HepG2 (cell line): Measurements from ENCODE around the gene CREB3. TPM values are rescaled to one million over a fixed set of nuclear protein-coding genes. Genes with fewer than 3 reads are reported as not detected.

ENCODE experiments used
- ASH2L ChIP-seq: fragments of 300-600, 200-600 bp; sonication (generic); IDR thresholded peaks from 2 replicates; pipeline ENCODE4 v1.7.0; 2017; ENCODE audit warnings: low read depth, mild to moderate bottlenecking, moderate library complexity, mixed read lengths, low read length; ENCODE audit not compliant: insufficient read length
- BRD4 ChIP-seq: sonication (generic); formaldehyde crosslinking; IDR thresholded peaks from 2 replicates; pipeline ENCODE4 v1.4.0; 2020; ENCODE audit warnings: missing genetic modification reagents
- CCDC6 ChIP-seq: sonication (generic); formaldehyde crosslinking; IDR thresholded peaks from 2 replicates; pipeline ENCODE4 v1.8.1; 2022; ENCODE audit warnings: mild to moderate bottlenecking, missing genetic modification reagents, moderate library complexity
- MBNL3 ChIP-seq: fragments of 250-450 bp; sonication (Bioruptor Pico); conservative IDR thresholded peaks from 2 replicates; pipeline ENCODE4 v1.8.0; 2022; ENCODE audit warnings: mild to moderate bottlenecking, inconsistent platforms
- MTA3 ChIP-seq: sonication (generic); formaldehyde crosslinking; IDR thresholded peaks from 2 replicates; pipeline ENCODE4 v1.4.0; 2020; ENCODE audit warnings: missing genetic modification reagents
- ZNF598 ChIP-seq: sonication (generic); formaldehyde crosslinking; IDR thresholded peaks from 2 replicates; pipeline ENCODE4 v1.5.1; 2020; ENCODE audit warnings: mild to moderate bottlenecking, missing genetic modification reagents, borderline replicate concordance
- polyA plus RNA-seq, 8 experiments: library from polyadenylated mRNA; depleted of rRNA in 3 of 8; stranded (reverse) in 7 of 8; unstranded in 1 of 8; fragments of >200 nt; fragmentation: Illumina TruSeq in 4 of 8; extraction: Trizol in 4 of 8; gene quantifications; 2 replicates each; pipeline versions ENCODE4 v1.2.1 to v1.2.3, GENCODE V29; 2011 to 2016; ENCODE audit warnings: low read depth in 4 of 8, missing spikeins in 1 of 8, mixed read lengths in 1 of 8; ENCODE audit not compliant: insufficient read depth in 1 of 8
- total RNA-seq, 5 experiments: library from RNA; depleted of rRNA; stranded (reverse); fragments of >200 nt; fragmentation: Illumina TruSeq; extraction: Trizol; gene quantifications; 2 replicates each; pipeline ENCODE4 v1.2.3, GENCODE V29; 2016; ENCODE audit warnings: low read depth in 1 of 5
- TF ChIP-seq, protein P1 (sequence below): sonication (generic); formaldehyde crosslinking; IDR thresholded peaks from 2 replicates; pipeline ENCODE4 v1.4.0; 2020; ENCODE audit warnings: missing genetic modification reagents
- TF ChIP-seq, protein P2 (sequence below): sonication (generic); formaldehyde crosslinking; IDR thresholded peaks from 2 replicates; pipeline ENCODE4 v1.4.0; 2020; ENCODE audit warnings: missing genetic modification reagents
- TF ChIP-seq, protein P3 (sequence below): sonication (generic); formaldehyde crosslinking; IDR thresholded peaks from 2 replicates; pipeline ENCODE4 v1.9.0; 2021; ENCODE audit warnings: mild to moderate bottlenecking, missing genetic modification reagents
- TF ChIP-seq, protein P4 (sequence below): sonication (generic); formaldehyde crosslinking; IDR thresholded peaks from 2 replicates; pipeline ENCODE4 v1.4.0; 2020; ENCODE audit warnings: missing genetic modification reagents, borderline replicate concordance

Gene CREB3
- total and polyA plus RNA-seq, 2 of the 13 experiments (the other 11 are each of a cell fraction or from before 2014, with no cell fraction given): 11.1 to 34.2 TPM

DNA sequence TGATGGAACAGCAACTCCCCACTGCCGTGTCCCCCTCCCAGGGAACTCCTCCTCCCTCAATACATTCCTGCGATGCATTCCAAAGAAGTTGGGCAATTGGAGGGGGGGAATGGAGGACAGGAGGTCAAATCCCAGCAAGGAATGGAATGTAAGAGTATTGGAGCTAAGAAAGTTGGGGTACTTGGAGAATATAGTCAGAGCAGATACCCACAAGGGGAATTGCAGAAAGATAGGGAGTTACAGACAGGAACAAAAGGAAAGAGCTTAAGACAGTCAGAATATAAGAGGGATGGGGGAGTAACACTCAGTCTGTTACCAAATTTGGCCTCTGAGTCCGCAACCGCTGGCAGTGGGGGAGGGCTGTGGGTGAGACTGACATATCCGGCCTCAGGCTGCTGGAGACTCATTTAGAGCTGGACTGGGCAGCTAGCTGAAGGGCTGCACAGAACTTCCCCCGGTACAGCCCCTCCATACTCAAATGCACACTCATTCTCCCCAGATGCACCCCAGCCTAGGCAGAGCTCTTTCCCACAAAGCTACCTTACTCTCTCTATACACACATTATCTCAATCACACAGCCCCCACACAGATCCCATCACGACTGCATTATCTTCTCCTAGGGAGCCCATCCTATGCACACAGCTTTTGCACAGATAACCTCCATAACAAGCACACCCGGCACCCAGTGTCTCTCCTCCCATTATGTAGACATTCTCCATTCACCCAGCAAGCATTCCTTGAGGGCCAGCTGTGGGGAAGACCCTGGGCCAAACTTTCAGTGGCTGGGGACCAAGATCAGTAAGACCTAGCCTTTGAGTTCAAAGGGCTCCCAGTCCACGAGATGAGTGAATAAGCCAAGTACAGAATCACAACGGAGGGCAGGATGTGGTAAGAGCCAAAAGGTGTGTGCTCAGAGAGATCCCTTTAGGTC lies 4.2 kb upstream of the CREB3 start (continued):
- TF ChIP-seq, protein P1, sequence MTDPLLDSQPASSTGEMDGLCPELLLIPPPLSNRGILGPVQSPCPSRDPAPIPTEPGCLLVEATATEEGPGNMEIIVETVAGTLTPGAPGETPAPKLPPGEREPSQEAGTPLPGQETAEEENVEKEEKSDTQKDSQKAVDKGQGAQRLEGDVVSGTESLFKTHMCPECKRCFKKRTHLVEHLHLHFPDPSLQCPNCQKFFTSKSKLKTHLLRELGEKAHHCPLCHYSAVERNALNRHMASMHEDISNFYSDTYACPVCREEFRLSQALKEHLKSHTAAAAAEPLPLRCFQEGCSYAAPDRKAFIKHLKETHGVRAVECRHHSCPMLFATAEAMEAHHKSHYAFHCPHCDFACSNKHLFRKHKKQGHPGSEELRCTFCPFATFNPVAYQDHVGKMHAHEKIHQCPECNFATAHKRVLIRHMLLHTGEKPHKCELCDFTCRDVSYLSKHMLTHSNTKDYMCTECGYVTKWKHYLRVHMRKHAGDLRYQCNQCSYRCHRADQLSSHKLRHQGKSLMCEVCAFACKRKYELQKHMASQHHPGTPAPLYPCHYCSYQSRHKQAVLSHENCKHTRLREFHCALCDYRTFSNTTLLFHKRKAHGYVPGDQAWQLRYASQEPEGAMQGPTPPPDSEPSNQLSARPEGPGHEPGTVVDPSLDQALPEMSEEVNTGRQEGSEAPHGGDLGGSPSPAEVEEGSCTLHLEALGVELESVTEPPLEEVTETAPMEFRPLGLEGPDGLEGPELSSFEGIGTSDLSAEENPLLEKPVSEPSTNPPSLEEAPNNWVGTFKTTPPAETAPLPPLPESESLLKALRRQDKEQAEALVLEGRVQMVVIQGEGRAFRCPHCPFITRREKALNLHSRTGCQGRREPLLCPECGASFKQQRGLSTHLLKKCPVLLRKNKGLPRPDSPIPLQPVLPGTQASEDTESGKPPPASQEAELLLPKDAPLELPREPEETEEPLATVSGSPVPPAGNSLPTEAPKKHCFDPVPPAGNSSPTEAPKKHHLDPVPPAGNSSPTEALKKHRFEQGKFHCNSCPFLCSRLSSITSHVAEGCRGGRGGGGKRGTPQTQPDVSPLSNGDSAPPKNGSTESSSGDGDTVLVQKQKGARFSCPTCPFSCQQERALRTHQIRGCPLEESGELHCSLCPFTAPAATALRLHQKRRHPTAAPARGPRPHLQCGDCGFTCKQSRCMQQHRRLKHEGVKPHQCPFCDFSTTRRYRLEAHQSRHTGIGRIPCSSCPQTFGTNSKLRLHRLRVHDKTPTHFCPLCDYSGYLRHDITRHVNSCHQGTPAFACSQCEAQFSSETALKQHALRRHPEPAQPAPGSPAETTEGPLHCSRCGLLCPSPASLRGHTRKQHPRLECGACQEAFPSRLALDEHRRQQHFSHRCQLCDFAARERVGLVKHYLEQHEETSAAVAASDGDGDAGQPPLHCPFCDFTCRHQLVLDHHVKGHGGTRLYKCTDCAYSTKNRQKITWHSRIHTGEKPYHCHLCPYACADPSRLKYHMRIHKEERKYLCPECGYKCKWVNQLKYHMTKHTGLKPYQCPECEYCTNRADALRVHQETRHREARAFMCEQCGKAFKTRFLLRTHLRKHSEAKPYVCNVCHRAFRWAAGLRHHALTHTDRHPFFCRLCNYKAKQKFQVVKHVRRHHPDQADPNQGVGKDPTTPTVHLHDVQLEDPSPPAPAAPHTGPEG (CRISPR knock-in tag): no peak
- TF ChIP-seq MBNL3 (CRISPR knock-in tag) (no peak), ASH2L (peak; percentile 21), BRD4 (CRISPR knock-in tag) (no peak), MTA3 (CRISPR knock-in tag) (no peak), ZNF598 (CRISPR knock-in tag) (no peak), CCDC6 (no peak)
- TF ChIP-seq, protein P2, sequence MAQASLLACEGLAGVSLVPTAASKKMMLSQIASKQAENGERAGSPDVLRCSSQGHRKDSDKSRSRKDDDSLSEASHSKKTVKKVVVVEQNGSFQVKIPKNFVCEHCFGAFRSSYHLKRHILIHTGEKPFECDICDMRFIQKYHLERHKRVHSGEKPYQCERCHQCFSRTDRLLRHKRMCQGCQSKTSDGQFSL: peak; percentile 95
- TF ChIP-seq, protein P3, sequence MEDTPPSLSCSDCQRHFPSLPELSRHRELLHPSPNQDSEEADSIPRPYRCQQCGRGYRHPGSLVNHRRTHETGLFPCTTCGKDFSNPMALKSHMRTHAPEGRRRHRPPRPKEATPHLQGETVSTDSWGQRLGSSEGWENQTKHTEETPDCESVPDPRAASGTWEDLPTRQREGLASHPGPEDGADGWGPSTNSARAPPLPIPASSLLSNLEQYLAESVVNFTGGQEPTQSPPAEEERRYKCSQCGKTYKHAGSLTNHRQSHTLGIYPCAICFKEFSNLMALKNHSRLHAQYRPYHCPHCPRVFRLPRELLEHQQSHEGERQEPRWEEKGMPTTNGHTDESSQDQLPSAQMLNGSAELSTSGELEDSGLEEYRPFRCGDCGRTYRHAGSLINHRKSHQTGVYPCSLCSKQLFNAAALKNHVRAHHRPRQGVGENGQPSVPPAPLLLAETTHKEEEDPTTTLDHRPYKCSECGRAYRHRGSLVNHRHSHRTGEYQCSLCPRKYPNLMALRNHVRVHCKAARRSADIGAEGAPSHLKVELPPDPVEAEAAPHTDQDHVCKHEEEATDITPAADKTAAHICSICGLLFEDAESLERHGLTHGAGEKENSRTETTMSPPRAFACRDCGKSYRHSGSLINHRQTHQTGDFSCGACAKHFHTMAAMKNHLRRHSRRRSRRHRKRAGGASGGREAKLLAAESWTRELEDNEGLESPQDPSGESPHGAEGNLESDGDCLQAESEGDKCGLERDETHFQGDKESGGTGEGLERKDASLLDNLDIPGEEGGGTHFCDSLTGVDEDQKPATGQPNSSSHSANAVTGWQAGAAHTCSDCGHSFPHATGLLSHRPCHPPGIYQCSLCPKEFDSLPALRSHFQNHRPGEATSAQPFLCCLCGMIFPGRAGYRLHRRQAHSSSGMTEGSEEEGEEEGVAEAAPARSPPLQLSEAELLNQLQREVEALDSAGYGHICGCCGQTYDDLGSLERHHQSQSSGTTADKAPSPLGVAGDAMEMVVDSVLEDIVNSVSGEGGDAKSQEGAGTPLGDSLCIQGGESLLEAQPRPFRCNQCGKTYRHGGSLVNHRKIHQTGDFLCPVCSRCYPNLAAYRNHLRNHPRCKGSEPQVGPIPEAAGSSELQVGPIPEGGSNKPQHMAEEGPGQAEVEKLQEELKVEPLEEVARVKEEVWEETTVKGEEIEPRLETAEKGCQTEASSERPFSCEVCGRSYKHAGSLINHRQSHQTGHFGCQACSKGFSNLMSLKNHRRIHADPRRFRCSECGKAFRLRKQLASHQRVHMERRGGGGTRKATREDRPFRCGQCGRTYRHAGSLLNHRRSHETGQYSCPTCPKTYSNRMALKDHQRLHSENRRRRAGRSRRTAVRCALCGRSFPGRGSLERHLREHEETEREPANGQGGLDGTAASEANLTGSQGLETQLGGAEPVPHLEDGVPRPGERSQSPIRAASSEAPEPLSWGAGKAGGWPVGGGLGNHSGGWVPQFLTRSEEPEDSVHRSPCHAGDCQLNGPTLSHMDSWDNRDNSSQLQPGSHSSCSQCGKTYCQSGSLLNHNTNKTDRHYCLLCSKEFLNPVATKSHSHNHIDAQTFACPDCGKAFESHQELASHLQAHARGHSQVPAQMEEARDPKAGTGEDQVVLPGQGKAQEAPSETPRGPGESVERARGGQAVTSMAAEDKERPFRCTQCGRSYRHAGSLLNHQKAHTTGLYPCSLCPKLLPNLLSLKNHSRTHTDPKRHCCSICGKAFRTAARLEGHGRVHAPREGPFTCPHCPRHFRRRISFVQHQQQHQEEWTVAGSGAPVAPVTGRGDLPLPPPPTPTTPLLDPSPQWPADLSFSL (CRISPR knock-in tag): no peak
- TF ChIP-seq, protein P4, sequence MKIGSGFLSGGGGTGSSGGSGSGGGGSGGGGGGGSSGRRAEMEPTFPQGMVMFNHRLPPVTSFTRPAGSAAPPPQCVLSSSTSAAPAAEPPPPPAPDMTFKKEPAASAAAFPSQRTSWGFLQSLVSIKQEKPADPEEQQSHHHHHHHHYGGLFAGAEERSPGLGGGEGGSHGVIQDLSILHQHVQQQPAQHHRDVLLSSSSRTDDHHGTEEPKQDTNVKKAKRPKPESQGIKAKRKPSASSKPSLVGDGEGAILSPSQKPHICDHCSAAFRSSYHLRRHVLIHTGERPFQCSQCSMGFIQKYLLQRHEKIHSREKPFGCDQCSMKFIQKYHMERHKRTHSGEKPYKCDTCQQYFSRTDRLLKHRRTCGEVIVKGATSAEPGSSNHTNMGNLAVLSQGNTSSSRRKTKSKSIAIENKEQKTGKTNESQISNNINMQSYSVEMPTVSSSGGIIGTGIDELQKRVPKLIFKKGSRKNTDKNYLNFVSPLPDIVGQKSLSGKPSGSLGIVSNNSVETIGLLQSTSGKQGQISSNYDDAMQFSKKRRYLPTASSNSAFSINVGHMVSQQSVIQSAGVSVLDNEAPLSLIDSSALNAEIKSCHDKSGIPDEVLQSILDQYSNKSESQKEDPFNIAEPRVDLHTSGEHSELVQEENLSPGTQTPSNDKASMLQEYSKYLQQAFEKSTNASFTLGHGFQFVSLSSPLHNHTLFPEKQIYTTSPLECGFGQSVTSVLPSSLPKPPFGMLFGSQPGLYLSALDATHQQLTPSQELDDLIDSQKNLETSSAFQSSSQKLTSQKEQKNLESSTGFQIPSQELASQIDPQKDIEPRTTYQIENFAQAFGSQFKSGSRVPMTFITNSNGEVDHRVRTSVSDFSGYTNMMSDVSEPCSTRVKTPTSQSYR (CRISPR knock-in tag): peak; percentile 47; the same call in 1 of the 2 replicates
